ENCODE results near the gene FGF14.

GRCh38 chr13:102236830-102237229 is 165.0 kb downstream of the FGF14 start:
- no peak for TF ChIP-seq CTCF (conservative IDR thresholded peaks at IDR 0.05; ENCODE audit: low read depth, low read length)
- TF ChIP-seq EZH2 (IDR thresholded peaks at IDR 0.05; ENCODE audit: low read length, unreplicated experiment): no peak

Data from PC-3 (cell line).